HG03280 (cell line): ENCODE data around the gene TCF19.
"Not testable (repeated sequence)": the region's sequence is repeated elsewhere in the genome, so short reads cannot be mapped to it uniquely, and the experiment has no call there.

Experiments
- ATAC-seq: cut with Tn5 transposase; IDR thresholded peaks from one replicate; pipeline ENCODE4 v1.9.1; 2021; ENCODE audit warnings: mild to moderate bottlenecking, moderate library complexity; ENCODE audit not compliant: unreplicated experiment

The TCF19 gene

DNA sequence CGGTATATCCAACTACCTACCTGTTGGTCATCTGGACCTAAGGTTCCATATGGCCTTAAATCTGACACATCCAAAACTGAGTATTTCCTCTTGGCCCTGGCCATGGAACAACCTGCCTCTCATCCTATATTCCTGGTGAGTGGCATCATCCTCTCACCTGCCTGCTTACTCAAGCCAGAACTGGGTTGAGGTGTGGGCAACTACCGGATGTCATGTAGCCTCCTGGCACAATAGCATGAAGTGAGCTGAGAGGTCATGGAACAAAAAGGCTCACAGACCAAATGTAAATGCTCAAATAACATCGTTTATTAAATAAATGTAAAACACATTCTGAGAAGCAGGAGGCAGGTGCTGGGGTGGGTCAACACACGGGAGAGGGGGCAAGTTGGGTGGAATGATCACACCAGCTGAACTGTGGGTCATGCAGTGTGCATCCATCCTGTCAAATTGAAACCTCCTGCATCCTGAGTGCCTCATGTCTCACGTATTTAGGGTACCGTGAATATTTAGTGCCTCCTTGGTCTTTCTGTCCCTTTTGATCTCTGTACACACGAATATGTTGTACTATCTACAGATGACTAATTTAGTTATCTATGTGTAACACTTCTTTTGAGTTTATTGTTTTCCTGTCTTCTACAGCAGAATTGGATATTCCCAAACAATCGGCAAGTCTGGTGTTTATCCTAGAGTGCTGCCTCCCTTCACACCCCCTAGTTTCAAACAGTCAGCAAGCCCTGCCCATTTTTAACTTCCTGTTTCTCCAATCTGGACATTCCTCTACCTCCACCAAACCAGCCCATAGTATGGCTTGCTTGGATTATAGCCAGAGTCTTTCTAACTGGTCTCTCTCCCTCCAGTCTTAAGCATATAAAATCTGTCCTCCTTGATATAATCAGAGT lies 20.0 kb downstream of the TCF19 start:
- ATAC-seq, result no peak

- no peak for ATAC-seq
Measured at GRCh38 chr6:31179042-31179386, 20.6 kb downstream of the TCF19 start.

- ATAC-seq, result no peak
Measured at GRCh38 chr6:31179896-31180295, 21.5 kb downstream of the TCF19 start.

DNA sequence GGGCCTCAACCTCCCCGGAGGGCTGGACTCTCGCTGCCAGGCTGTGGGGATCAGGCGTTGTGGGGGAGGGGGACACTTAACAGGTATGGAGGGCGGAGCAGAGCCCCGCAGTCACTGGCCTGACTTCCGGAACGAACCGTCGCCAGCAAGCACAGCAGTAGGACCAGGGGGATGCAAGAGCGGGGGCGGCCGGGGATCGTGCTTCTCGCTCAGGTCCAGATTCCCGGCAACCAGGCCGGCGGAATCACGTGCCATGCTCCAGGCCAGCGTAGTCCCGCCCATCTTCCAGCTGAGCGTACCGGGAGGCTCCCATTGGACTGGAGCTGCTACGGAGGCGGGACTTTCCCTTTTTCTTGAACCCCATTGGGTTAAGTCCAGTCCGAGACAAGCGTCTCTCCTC lies 22.1 kb downstream of the TCF19 start:
- no peak for ATAC-seq

DNA sequence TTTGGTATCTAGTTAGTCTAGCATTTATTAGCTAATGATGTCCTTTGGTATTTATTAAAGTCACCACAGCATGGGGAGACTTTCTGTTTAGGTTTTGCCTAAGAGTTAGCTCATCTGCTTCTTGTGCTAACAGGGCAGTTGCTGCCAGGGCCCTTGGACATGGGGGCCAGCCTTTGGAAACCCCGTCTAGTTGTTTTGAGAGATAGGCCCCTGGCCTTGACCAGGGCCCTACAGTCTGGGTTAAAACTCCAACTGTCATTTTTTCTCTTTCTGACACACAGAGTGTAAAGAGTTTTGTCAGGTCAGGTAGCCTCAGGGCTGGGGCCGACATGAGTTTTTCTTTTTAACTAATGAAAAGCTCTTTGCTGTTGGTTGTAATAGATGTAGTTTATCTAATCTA lies 24.9 kb downstream of the TCF19 start:
- ATAC-seq, result not testable (repeated sequence)

GRCh38 chr6:31183859-31184258 lies 25.5 kb downstream of the TCF19 start:
- not testable (repeated sequence) for ATAC-seq

GRCh38 chr6:31185695-31186051 lies 27.3 kb downstream of the TCF19 start:
- not testable (repeated sequence) for ATAC-seq

- no peak for ATAC-seq
Measured at GRCh38 chr6:31186052-31186734, 27.8 kb downstream of the TCF19 start.

DNA sequence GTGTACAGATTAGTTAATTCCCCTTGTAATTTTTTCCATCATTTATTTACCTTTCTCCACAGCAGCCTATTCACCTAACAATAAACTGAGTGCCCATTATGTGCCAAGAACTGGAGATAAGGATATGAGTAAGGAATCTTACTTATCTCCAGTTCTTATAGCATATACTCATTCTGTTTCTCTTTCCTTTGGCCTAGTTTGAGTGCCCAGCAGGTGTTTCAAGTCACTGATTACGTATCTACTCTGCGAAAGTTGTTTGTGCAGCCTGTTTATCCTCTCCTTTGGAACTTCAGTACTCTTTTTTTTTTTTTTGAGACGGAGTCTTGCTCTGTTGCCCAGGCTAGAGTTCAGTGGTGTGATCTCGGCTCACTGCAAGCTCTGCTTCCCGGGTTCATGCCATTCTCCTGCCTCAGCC lies 29.4 kb downstream of the TCF19 start:
- no peak for ATAC-seq

GRCh38 chr6:31189223-31189622 lies 30.8 kb downstream of the TCF19 start:
- ATAC-seq, result not testable (repeated sequence)

DNA sequence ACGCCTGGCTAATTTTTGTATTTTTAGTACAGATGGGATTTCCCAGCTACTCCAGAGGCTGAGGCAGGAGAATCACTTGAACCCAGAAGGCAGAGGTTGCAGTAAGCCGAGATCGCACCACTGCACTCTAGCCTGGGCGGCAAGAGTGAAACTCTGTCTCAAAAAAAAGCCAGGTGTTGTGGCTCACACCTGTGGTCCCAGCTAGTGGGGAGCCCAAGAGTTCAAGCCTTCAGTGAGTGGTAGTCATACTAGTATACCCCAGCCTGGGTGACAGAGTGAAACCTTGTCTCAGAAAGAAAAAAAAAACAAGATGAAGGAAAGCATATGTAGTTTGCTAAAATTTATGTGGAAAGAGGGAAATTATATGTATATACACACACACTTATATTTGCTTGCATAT lies 32.1 kb downstream of the TCF19 start:
- peak; percentile 49 for ATAC-seq

DNA sequence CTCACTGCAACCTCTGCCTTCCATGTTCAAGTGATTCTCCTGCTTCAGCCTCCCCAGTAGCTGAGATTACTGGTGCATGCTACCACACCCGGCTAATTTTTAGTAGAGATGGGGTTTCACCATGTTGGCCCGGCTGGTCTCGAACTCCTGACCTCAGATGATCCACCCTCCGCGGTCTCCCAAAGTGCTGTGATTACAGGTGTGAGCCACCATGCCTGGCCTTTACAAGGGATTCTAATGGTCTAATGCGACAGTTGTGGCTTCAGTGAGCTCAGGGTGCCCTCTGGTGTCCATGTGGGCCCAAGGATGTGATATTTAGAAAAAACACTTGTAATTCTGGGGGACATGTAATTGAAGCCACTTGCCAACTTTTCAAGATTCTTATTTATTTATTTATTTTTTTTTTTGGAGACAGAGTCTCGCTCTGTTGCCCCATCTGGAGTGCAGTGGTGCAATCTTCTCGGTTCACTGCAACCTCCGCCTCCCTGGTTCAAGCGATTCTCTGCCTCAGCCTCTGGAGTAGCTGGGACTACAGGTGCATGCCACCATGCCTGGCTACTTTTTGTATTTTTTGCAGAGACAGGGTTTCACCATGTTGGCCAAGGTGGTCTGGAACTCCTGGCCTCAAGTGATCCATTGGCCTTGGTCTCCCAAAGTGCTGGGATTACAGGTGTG lies 34.2 kb downstream of the TCF19 start:
- ATAC-seq, result not testable (repeated sequence)

- ATAC-seq, result no peak
Measured at GRCh38 chr6:31193206-31193605, 34.8 kb downstream of the TCF19 start.

DNA sequence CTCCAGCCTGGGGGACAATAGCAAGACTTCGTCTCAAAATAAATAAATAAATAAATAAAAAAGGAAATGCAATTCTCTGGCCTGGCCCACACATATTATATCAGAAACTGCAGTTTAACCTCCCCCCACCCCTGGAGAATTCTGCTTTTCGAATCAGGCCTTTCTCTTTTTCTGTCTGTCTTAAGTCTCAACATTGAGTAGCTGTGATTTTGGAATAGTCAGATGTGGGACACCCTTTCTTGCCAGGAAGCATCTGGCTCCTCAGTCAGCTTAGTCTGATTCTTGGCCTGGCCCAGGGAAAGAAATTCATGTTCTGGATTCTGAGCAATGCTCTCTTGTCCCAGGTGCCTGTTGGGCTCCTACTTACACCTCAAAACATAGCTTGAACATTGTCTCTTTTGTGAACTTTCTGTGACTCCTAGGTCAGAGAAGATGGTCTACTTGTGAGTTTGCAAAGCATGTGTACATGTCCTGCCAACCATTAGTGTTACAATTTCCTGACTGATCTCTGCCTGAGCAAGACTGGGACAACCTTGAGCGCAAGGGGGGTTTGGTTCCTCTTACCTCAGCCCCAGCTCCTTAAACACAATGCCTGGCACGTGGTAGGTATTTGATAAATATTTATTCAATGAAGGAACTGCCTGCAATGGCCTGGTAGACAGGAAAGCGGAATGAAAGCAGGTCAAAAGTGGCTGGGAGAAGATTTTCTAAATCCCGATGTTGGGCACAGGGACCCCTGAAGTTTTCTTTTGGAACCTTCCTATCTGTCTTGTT lies 35.9 kb downstream of the TCF19 start:
- no peak for ATAC-seq

GRCh38 chr6:31195308-31195979 lies 37.1 kb downstream of the TCF19 start:
- ATAC-seq, result not testable (repeated sequence)

DNA sequence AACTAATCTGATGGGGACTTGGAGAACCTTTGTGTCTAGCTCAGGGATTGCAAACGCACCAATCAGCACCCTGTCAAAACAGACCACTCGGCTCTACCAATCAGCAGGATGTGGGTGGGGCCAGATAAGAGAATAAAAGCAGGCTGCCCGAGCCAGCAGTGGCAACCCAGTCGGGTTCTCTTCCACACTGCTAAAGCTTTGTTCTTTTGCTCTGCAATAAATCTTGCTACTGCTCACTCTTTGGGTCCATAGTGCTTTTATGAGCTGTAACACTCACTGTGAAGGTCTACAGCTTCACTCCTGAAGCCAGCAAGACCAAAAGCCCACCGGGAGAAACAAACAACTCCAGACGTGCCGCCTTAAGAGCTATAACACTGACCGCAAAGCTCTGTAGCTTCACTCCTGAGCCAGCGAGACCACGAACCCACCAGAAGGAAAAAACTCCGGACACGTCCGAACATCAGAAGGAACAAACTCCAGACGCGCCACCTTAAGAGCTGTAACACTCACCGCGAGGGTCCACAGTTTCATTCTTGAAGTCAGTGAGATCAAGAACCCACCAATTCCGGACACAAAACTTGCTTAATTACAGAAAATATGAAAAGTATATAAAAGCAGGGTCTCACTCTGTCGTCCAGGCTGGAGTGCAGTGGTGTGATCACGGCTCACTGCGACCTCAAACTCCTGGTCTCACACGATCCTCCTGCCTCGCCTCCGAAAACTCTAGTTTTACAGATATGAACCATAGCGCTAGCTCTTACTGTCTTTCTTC lies 38.0 kb downstream of the TCF19 start:
- ATAC-seq, result not testable (repeated sequence)

GRCh38 chr6:31197559-31198305 lies 39.3 kb downstream of the TCF19 start:
- peak; percentile 73 for ATAC-seq

GRCh38 chr6:31199105-31199452 lies 40.7 kb downstream of the TCF19 start:
- ATAC-seq, result not testable (repeated sequence)
